HG03342 (cell line): ENCODE results near the gene VPS4A.
"Not testable (repeated sequence)": the region's sequence is repeated elsewhere in the genome, so short reads cannot be mapped to it uniquely, and the experiment has no call there.

Experiments
- ATAC-seq: cut with Tn5 transposase; IDR thresholded peaks from one replicate; pipeline ENCODE4 v1.9.1; 2021; ENCODE audit warnings: mild to moderate bottlenecking, moderate library complexity; ENCODE audit not compliant: unreplicated experiment

Gene VPS4A

DNA sequence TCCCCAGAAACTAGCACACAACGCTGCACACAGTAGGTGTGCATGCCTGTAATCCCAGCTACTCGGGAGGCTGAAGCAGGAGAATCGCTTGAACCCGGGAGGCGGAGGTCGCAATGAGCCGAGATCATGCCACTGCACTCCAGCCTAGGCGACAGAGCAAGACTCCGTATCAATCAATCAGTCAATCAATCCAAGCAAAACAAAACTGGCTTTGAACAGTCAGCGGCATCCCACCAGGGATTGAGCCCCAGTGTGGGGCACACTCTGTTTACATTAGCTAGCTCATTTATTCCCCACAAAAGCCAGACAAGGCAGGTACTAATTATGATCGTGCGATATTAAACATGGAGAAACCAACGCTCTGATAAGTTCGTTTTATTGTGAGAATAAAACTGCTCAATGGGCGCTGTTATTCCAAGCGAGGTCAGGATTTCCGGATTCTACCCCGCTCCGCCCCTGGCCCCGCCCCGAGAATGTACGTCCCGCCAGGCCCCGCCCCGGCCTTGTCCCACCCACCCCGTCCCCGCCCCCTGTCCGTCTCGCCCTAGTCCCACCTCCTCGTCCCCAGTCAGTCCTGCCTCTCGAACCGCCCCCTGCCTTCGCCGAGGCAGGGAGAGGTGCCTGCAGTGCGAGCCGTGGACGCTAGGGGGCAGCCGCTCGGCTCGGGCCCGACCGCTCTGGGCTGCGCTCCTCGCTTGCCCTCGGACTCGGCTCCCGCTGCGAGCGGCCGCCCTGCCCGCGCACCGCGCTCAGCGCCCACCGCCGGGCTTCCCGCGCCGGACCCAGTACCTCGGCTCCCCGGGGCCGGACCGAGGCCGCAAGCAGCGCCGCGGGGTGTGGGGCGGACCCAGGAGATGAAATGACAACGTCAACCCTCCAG is at the start of gene VPS4A:
TSS of gene VPS4A (plus strand) at position 698 of the 880 bp plus-strand sequence. CDS start at position 860, 162 bp downstream.
- ATAC-seq: peak; percentile 90

GRCh38 chr16:69266334-69267063 is 44.7 kb upstream of the VPS4A start:
- ATAC-seq: no peak

DNA sequence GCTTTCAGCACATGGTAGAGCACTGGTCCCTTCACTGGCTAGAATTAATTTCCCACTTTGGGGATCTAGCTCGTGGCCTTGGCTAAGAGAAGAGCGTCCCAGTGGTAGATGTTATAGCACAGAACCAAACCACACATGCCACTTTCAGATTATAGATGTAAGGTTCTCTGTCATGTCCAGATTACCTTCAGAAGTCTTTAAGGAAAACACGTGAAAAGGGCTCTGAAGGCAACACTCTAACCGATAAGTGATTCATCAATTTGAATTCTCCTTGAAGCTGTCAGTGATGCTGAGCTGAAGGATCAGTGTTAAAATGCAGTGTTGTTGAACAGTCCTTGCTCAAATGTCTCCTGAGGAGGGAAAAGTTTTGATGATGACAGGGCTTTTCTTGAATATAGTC is 43.5 kb upstream of the VPS4A start:
- ATAC-seq: no peak

DNA sequence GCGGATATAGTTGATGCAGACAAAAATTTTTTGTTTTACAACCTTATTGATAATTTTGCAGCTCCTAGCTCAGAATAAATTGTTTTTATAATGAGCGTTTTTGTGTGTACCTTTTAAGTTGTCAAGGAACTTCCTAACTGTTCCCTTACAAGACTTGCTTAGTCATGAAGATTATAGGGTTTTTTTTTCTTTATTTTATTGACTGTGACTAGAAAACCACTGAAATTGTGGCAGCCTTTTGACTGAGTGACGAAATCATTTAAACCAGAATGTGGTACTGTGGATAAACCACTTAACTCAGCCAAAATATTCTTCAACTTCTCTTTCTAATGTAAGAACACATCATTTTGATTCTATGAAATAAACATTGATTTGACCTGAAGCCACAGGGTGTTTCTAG is 40.8 kb upstream of the VPS4A start:
- ATAC-seq: no peak

DNA sequence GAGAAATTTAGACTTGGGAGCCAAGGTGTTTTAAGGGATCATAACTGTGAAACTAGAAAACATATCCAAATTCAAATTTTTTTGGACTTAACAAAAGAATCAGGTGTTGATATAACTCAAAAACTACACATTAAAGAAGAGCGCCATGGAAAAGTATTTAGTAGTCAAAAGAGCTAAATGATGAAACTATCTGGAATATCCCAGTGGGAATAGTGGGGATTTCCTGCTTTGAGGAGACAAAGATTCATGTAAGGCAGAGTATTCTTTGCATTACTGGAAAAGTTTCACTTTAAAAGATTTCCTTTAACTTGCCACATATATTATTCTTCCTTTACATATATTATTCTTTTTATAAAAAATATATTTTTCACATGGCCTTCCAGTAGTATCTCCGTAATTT is 40.3 kb upstream of the VPS4A start:
- no peak for ATAC-seq

DNA sequence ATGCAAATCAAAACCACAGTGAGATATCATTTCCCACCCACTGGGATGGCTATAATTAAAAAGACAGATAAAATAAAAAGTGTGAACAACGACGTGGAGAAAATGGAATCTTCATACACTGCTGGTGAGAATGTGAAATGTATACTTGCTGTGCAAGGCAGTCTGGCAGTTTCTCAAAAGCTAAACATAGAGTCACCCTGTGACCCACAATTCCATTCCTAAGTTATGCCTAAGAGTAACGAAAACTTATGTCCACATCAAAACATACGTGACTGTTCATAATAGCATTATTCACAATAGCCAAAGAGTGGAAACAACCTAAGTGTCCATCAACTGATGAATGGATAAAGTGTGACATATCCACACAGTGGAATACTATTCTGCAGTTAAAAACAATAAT is 38.1 kb upstream of the VPS4A start:
- no peak for ATAC-seq

DNA sequence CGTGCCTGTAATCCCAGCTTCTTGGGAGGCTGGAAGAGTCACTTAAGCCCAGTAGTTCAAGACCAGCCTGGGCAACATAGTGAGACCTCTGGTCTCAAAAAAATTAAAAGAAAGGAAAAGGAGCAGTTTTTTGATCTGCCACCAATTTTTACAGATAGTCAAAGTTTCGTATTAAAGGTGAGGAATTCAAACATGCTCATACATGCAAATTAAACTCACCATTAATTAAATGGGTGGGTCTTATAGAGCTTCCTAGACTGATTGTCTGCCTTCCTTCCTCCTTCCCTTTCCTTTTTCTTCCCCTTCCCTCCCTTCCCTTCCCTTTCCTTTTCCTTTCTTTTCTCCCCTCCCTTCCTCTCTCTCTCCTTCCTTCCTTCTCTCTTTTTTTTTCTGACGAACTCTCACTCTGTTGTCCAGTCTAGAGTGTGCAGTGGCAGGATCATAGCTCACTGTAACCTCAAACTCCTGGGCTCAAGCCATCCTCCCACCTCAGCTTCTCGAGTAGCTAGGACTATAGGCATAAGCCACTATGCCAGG is 36.4 kb upstream of the VPS4A start:
- ATAC-seq: no peak

DNA sequence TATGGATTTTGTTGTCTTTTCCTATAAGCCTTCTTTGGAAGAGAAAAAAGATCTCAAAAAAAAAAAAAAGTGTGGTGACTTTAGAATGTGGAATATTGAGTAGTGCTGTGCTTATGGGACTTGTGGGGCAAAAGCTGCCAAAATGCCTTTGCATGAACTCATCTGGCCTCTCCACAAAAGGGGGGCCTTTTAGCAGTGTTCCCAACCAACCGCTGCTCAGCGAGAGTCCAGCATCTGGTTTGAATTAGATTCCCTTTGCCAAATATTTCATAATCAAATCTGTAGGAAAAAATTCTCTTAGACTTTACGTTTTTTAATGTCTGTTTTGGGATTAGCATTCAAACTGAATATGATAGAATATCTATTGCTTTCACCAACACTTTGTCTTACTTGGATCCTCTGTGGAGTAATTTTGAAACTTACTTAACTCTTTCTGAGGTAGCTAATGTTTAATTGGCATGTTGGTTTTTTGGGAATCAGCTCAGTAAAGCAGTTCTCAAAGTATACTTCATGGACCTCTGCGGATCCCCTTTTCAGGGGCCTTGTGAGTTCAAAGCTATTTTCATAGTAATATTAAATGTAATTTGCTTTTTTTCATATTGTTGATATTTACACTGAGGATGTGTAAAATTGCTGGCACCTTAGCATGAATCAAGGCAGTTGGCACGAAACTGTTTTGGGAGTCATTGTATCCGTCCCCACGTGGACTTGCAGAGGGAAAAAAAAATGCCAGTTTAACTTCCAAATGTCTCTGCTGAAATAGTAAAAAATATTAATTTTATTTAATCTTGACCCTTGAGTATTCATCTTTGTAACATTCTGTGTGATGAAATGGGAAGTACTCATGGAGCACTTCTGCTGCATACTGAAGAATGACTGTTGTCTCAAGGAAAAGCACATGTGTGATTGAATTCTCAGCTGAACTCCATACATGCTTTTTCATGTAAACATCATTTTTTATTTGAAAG is 34.7 kb upstream of the VPS4A start:
- ATAC-seq: no peak

DNA sequence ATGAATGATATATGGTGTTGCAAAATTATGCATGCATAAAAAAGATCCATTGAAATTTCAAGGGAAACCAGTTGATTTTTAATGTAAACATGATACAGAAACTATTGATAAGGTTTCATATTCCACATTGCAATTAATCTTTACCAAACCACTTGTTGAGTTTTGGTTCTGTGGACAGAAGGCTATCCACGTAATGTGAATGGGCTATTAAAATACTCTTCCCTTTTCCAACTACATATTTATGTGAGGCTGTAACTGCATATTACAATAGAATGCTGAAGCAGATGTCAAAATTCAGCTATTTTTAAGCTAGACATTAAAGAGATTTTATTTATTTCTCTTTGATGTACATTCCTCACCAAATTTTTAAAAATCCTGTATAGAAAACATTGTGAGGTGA is 33.7 kb upstream of the VPS4A start:
- no peak for ATAC-seq

DNA sequence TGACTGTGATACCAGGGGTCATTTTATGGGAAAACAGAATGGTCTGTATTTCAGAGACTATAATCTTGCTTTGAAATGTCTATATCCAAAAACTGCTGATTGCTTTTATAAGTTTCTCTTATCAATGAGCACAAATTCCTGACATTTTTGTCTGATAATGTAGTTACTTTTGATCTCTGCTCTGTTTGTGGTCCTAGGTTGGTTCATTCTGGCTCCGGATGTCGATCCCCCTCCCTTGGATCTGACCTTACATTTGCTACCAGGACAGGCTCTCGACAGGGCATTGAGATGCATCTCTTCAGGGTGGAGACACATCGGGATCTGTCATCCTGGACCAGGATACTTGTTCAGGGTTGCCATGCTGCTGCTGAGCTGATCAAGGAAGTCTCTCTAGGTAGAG is 27.3 kb upstream of the VPS4A start:
- no peak for ATAC-seq

- ATAC-seq: no peak
Measured at GRCh38 chr16:69285240-69285639, 25.9 kb upstream of the VPS4A start.

GRCh38 chr16:69286941-69287713 is 24.0 kb upstream of the VPS4A start:
- no peak for ATAC-seq

DNA sequence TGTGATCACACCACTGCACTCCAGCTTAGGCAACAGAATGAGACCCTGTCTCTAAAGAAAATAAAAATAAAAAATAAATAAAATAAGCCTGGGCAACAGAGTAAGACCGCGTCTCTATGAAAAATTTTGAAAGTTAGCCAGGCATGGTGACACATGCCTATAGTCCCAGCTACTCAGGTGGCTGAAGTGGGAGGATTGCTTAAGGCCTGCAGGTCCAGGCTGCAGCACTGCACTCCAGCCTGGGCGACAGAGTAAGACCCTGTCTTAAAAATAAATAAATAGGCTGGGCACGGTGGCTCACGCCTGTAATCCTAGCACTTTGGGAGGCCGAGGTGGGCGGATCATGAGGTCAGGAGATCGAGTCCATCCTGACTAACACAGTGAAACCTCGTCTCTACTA is 19.5 kb upstream of the VPS4A start:
- not testable (repeated sequence) for ATAC-seq

DNA sequence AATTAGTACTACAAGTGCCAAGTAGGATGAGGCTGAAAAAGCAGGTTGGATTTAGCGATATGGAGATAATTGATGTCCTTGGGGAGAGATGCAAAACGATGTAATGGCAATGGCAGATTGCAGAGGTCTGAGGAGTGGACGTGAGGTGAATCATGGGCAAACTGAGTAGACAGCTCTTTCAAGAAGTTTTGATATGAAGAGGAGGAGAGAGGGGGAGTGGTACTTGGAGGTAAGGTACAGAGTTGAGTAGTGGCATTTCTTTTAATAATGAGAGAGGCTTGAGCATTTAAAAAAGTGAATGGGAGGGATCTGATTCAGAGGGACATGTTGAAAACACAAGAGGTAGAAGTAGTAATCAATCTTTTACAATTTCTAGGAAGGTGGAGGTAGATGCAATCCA is 17.7 kb upstream of the VPS4A start:
- no peak for ATAC-seq

DNA sequence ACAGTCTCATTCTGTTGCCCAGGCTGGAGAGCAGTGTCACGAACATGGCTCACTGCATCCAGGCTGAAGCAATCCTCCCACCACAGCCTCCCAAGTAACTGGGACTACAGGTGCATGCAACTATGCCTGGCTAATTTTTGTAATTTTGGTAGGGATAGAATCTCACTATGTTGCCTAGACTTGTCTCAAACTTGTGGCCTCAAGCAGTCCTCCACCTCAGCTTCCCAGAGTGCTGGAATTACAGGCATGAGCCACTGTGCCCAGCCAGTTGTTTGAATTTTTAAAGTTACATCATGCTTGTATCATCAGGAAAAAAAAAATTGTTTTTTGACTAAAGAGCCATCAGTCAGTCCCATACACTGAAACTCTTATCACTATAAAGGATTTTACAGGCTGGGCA is 17.1 kb upstream of the VPS4A start:
- ATAC-seq: no peak

DNA sequence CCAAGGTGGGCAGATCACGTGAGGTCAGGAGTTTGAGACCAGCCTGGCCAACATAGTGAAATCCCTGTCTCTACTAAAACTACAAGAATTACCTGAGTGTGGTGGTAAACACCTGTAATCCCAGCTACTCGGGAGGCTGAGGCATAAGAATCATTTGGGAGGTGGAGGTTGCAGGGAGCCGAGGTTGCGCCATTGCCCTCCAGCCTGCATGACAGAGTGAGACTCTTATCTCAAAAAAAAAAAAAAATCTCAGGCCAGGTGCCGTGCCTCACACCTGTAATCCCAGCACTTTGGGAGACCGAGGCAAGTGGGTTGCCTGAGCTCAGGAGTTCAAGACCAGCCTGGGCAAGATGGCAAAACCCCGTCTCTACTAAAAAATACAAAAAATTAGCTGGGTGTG is 14.4 kb upstream of the VPS4A start:
- ATAC-seq: not testable (repeated sequence)

DNA sequence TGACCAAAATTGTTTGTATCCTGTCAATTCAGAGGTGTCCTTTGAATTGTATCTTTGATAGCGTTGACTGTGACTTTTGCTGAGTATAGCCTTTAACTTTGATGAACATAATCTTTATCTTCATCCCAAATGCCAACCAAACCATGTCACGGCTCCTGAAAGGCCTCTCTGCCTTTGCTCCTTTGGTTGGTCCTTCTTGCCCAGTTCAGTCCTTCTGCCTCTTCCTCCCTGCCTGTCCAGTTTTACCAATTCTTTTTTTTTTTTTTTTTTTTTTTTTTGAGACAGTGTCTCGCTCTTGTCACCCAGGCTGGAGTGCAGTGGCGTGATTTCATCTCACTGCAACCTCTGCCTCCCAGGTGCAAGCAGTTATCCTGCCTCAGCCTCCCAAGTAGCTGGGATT is 12.9 kb upstream of the VPS4A start:
- ATAC-seq: no peak

DNA sequence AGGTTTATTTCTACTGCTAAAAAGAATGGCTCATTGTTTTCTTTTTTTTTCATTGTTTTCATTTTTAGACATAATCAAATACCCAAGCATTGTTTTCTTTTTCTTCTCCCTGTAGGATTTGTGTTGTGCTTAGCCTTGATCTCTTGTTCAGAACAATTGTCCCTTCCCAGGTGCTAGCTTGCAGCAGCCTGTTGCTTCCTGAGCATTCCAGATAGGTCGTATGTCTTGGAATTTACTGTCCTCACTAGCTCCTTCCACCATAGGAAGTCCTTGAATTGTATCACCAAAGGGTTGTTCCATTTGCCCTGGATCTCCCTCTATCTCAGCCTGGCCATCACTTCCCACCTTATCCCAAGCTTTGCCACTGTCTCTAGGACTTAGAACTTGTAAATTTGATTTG is 10.0 kb upstream of the VPS4A start:
- no peak for ATAC-seq

GRCh38 chr16:69301861-69302260 is 9.3 kb upstream of the VPS4A start:
- ATAC-seq: no peak

GRCh38 chr16:69302301-69302700 is 8.8 kb upstream of the VPS4A start:
- ATAC-seq: no peak
